C4-2B (cell line): ENCODE results near the gene TSR1.

Experiments
- ZFX ChIP-seq: fragments of 450-650 bp; IDR thresholded peaks from 2 replicates; pipeline ENCODE4 v1.6.1; 2017
- TF ChIP-seq, protein P1 (sequence below): fragments of 450-650 bp; conservative IDR thresholded peaks from 2 replicates; pipeline ENCODE4 v1.5.1; 2017; ENCODE audit warnings: mild to moderate bottlenecking

DNA sequence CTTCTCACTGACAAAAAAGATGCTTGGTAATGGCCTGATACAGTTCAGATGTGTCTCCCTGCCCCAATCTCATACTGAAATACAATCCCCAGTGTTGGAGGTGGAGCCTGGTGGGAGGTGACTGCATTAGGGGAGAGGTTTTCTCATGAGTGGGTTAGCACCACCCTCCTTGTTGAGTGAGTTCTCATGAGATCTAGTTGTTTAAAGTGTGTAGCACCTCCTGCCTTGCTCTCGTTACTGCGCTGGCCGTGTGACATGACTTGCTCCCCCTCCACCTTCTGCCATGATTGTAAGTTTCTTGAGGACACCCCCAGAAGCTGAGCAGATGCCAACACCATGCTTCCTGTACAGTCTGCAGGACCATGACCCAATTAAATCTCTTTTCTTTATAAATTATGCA is 5.0 kb downstream of the TSR1 start:
- TF ChIP-seq, protein P1, sequence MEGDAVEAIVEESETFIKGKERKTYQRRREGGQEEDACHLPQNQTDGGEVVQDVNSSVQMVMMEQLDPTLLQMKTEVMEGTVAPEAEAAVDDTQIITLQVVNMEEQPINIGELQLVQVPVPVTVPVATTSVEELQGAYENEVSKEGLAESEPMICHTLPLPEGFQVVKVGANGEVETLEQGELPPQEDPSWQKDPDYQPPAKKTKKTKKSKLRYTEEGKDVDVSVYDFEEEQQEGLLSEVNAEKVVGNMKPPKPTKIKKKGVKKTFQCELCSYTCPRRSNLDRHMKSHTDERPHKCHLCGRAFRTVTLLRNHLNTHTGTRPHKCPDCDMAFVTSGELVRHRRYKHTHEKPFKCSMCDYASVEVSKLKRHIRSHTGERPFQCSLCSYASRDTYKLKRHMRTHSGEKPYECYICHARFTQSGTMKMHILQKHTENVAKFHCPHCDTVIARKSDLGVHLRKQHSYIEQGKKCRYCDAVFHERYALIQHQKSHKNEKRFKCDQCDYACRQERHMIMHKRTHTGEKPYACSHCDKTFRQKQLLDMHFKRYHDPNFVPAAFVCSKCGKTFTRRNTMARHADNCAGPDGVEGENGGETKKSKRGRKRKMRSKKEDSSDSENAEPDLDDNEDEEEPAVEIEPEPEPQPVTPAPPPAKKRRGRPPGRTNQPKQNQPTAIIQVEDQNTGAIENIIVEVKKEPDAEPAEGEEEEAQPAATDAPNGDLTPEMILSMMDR: no peak
- TF ChIP-seq ZFX: no peak
